IMR-90 (cell line): ENCODE results near the gene ZXDC. TPM values are rescaled to one million over a fixed set of nuclear protein-coding genes. Genes with fewer than 3 reads are reported as not detected.

ENCODE experiments used
- ATAC-seq: fragments of 200-7000 bp; cut with Tn5 transposase; 2 replicates; pipeline ENCODE4 v1.9.1; 2020; ENCODE audit warnings: low read depth, mild to moderate bottlenecking, moderate library complexity
- BruUV-seq: library from RNA; stranded (reverse); fragments of 400-500 nt; replicated peaks from 2 replicates; lab custom pipeline; 2021; lab: Mats Ljungman, UMichigan
- CTCF ChIA-PET: fragments of 300-600 bp; formaldehyde crosslinking; extraction: SDS; loops from one replicate; lab custom pipeline; 2021; ENCODE audit warnings: antibody characterized with exemption; lab: Yijun Ruan, JAX
- POLR2A ChIA-PET: fragments of 300-600 bp; sonication (Branson Sonifier 250); formaldehyde crosslinking; loops from one replicate; lab custom pipeline; 2022; ENCODE audit warnings: antibody characterized with exemption; ENCODE audit not compliant: unreplicated experiment; lab: Charles Lee
- DNase-seq: peaks from one replicate; pipeline ENCODE4 v3.0.0; 2013
- H2AFZ ChIP-seq: replicated peaks from 2 replicates; pipeline ENCODE3; 2013; ENCODE audit warnings: low read length, mild to moderate bottlenecking; ENCODE audit not compliant: poor library complexity
- H2AK5ac ChIP-seq: 2 replicates; pipeline ENCODE4 v1.6.1; 2013; ENCODE audit warnings: low read depth, low read length, inconsistent platforms
- H2AK9ac ChIP-seq: replicated peaks from 2 replicates; pipeline ENCODE3; 2013; ENCODE audit warnings: mild to moderate bottlenecking, low read depth, low read length, moderate library complexity; ENCODE audit not compliant: poor library complexity
- H2BK120ac ChIP-seq: 2 replicates; pipeline ENCODE4 v1.6.1; 2013; ENCODE audit warnings: low read depth, low read length, inconsistent platforms
- H2BK15ac ChIP-seq: 3 replicates; pipeline ENCODE4 v1.6.1; 2013; ENCODE audit warnings: low read depth, low read length, inconsistent platforms
- H2BK20ac ChIP-seq: 2 replicates; pipeline ENCODE4 v1.6.1; 2013; ENCODE audit warnings: low read depth, mild to moderate bottlenecking, inconsistent platforms, low read length, moderate library complexity
- H2BK5ac ChIP-seq: 2 replicates; pipeline ENCODE4 v1.6.1; 2013; ENCODE audit warnings: mild to moderate bottlenecking, low read depth, low read length, inconsistent platforms; ENCODE audit not compliant: poor library complexity, severe bottlenecking
- H3K14ac ChIP-seq: replicated peaks from 2 replicates; pipeline ENCODE4 v1.6.1; 2013; ENCODE audit warnings: low read depth, low read length, inconsistent platforms
- H3K18ac ChIP-seq: 2 replicates; pipeline ENCODE4 v1.6.1; 2013; ENCODE audit warnings: low read depth, low read length, control low read depth
- H3K23ac ChIP-seq: 2 replicates; pipeline ENCODE4 v1.6.1; 2013; ENCODE audit warnings: low read depth, low read length, inconsistent platforms
- H3K27ac ChIP-seq: 2 replicates; pipeline ENCODE4 v1.5.1; 2013; ENCODE audit warnings: mild to moderate bottlenecking, control low read depth, low read length; ENCODE audit not compliant: insufficient read depth
- H3K27me3 ChIP-seq: 2 replicates; pipeline ENCODE4 v1.6.1; 2013; ENCODE audit warnings: low read length; ENCODE audit not compliant: control insufficient read depth, insufficient read depth
- H3K36me3 ChIP-seq: 2 replicates; pipeline ENCODE4 v1.6.1; 2013; ENCODE audit warnings: low read length, mixed read lengths; ENCODE audit not compliant: control insufficient read depth, insufficient read depth
- H3K4ac ChIP-seq: 2 replicates; pipeline ENCODE4 v1.6.1; 2013; ENCODE audit warnings: low read depth, low read length, inconsistent platforms
- H3K4me1 ChIP-seq: 2 replicates; pipeline ENCODE4 v1.6.1; 2013; ENCODE audit warnings: low read length, mixed read lengths; ENCODE audit not compliant: control insufficient read depth, insufficient read depth
- H3K4me2 ChIP-seq: 2 replicates; pipeline ENCODE4 v1.6.1; 2013; ENCODE audit warnings: low read depth, mild to moderate bottlenecking, control low read depth, low read length, moderate library complexity
- H3K4me3 ChIP-seq: 2 replicates; pipeline ENCODE4 v1.5.1; 2013; ENCODE audit warnings: low read depth, mild to moderate bottlenecking, control low read depth, low read length, moderate library complexity; ENCODE audit not compliant: insufficient read depth
- H3K56ac ChIP-seq: 2 replicates; pipeline ENCODE4 v1.6.1; 2013; ENCODE audit warnings: low read length, inconsistent platforms; ENCODE audit not compliant: insufficient read depth; ENCODE audit errors: extremely low read depth
- H3K79me1 ChIP-seq, 2 experiments: 2 replicates each; pipeline ENCODE4 v1.6.1; 2013; ENCODE audit warnings: low read length in 2 of 2, inconsistent platforms in 1 of 2, low read depth in 1 of 2
- H3K9ac ChIP-seq: 2 replicates; pipeline ENCODE4 v1.6.1; 2013; ENCODE audit warnings: low read depth, low read length, control low read depth
- H3K9me1 ChIP-seq: 2 replicates; pipeline ENCODE4 v1.6.1; 2013; ENCODE audit warnings: low read length, inconsistent platforms; ENCODE audit not compliant: insufficient read depth
- H3K9me3 ChIP-seq: 2 replicates; pipeline ENCODE4 v1.6.1; 2013; ENCODE audit warnings: low read length; ENCODE audit not compliant: control insufficient read depth, insufficient read depth
- H4K20me1 ChIP-seq: 2 replicates; pipeline ENCODE4 v1.6.1; 2013; ENCODE audit warnings: low read length, inconsistent platforms; ENCODE audit not compliant: insufficient read depth
- H4K5ac ChIP-seq: 2 replicates; pipeline ENCODE4 v1.6.1; 2013; ENCODE audit warnings: mild to moderate bottlenecking, low read depth, low read length, control low read depth
- H4K8ac ChIP-seq, 2 experiments: 2 replicates each; pipeline ENCODE4 v1.6.1; 2013; ENCODE audit warnings: low read depth in 2 of 2, low read length in 2 of 2, control low read depth in 1 of 2, inconsistent platforms in 1 of 2
- H4K91ac ChIP-seq: 2 replicates; pipeline ENCODE4 v1.6.1; 2013; ENCODE audit warnings: low read depth, low read length, inconsistent platforms; ENCODE audit not compliant: insufficient read depth
- BHLHE40 ChIP-seq: fragments of 150-350 bp; IDR thresholded peaks from 2 replicates; pipeline ENCODE4 v1.6.1; 2016; ENCODE audit warnings: mild to moderate bottlenecking, low read depth, low read length
- CEBPB ChIP-seq: IDR thresholded peaks from 2 replicates; pipeline ENCODE4 v1.6.1; 2012; ENCODE audit warnings: low read depth, low read length, improper control_type of control experiment
- CHD1 ChIP-seq: IDR thresholded peaks from 2 replicates; pipeline ENCODE4 v1.6.1; 2012; ENCODE audit warnings: low read depth, low read length, improper control_type of control experiment
- CTCF ChIP-seq: conservative IDR thresholded peaks from 2 replicates; pipeline ENCODE4 v1.5.1; 2012; ENCODE audit warnings: mild to moderate bottlenecking, low read depth, low read length, improper control_type of control experiment
- ELK1 ChIP-seq: fragments of 150-350 bp; IDR thresholded peaks from 2 replicates; pipeline ENCODE4 v1.6.1; 2016; ENCODE audit warnings: low read depth, mild to moderate bottlenecking, low read length, moderate library complexity, borderline replicate concordance
- FOS ChIP-seq: fragments of 150-350 bp; IDR thresholded peaks from 2 replicates; pipeline ENCODE4 v1.6.1; 2016; ENCODE audit warnings: low read depth, low read length
- MAFK ChIP-seq: IDR thresholded peaks from 2 replicates; pipeline ENCODE4 v1.6.1; 2012; ENCODE audit warnings: low read depth, low read length, improper control_type of control experiment
- MAZ ChIP-seq: IDR thresholded peaks from 2 replicates; pipeline ENCODE4 v1.6.1; 2012; ENCODE audit warnings: low read depth, mild to moderate bottlenecking, low read length, improper control_type of control experiment, moderate library complexity, borderline replicate concordance
- MXI1 ChIP-seq: IDR thresholded peaks from 2 replicates; pipeline ENCODE4 v1.6.1; 2012; ENCODE audit warnings: low read depth, mild to moderate bottlenecking, low read length, moderate library complexity, borderline replicate concordance
- NFE2L2 ChIP-seq: fragments of 150-350 bp; IDR thresholded peaks from 2 replicates; pipeline ENCODE4 v1.6.1; 2016; ENCODE audit warnings: low read depth, mild to moderate bottlenecking, low read length
- POLR2A ChIP-seq: IDR thresholded peaks from 2 replicates; pipeline ENCODE4 v1.6.1; 2012; ENCODE audit warnings: mild to moderate bottlenecking, low read depth, low read length
- RAD21 ChIP-seq: IDR thresholded peaks from 2 replicates; pipeline ENCODE4 v1.6.1; 2012; ENCODE audit warnings: low read length, improper control_type of control experiment
- RCOR1 ChIP-seq: IDR thresholded peaks from 2 replicates; pipeline ENCODE4 v1.6.1; 2012; ENCODE audit warnings: mild to moderate bottlenecking, low read length, improper control_type of control experiment; ENCODE audit not compliant: insufficient replicate concordance
- RFX5 ChIP-seq: IDR thresholded peaks from 2 replicates; pipeline ENCODE4 v1.8.0; 2012; ENCODE audit warnings: low read depth, mild to moderate bottlenecking, low read length, moderate library complexity
- SMC3 ChIP-seq: fragments of 150-350 bp; IDR thresholded peaks from 2 replicates; pipeline ENCODE4 v1.6.1; 2016; ENCODE audit warnings: low read depth, mild to moderate bottlenecking, antibody characterized with exemption, low read length, moderate library complexity
- USF2 ChIP-seq: fragments of 150-350 bp; IDR thresholded peaks from 2 replicates; pipeline ENCODE4 v1.6.1; 2017; ENCODE audit warnings: mild to moderate bottlenecking, antibody characterized with exemption, low read length, low read depth
- WGBS, 2 experiments: methylation state at CpG; one replicate each; pipeline versions ENCODE4 v1.1.5 to v1.1.7; 2013; ENCODE audit warnings: missing lambda C conversion rate in 2 of 2; ENCODE audit not compliant: insufficient read length in 1 of 2; ENCODE audit errors: extremely low coverage in 2 of 2; 5-methylcytosine and 5-hydroxymethylcytosine counted together
- dilution Hi-C: fragments of 300-500 bp; cut with HindIII; formaldehyde crosslinking; loops from one replicate; pipeline ENCODE4 v1.14.3; 2018; ENCODE audit warnings: low sequenced_read_pairs; ENCODE audit not compliant: unreplicated experiment
- in situ Hi-C: fragments of 300-500 bp; cut with MboI; formaldehyde crosslinking; loops from 3 replicates; pipeline ENCODE4 v1.14.3; 2019; ENCODE audit warnings: low sequenced_read_pairs, inconsistent platforms, mixed read lengths
- intact Hi-C: fragments of 100-400 bp; cut with micrococcal nuclease; formaldehyde crosslinking; loops from 2 replicates; pipeline ENCODE4 v1.10.0; 2022
- polyA plus RNA-seq, 3 experiments: library from polyadenylated mRNA; depleted of rRNA; stranded (reverse); fragments of >200 nt; gene quantifications; 2 replicates each; pipeline ENCODE4 v1.2.3, GENCODE V29; 2012; ENCODE audit warnings: low replicate concordance in 1 of 3
- total RNA-seq: library from RNA; depleted of rRNA; stranded (reverse); fragments of >200 nt; gene quantifications from 2 replicates; pipeline ENCODE4 v1.2.3, GENCODE V29; 2012

The ZXDC gene
- total and polyA plus RNA-seq, 2 of the 4 experiments (the other 2 are of a cell fraction) = 11.5 to 14.3 TPM

- H3K4me3 ChIP-seq = no peak within 1 kb of the TSS
- no peak within 1 kb of the TSS for H2AFZ ChIP-seq
- DNase-seq (no peak), ATAC-seq (no peak)
- no peaks in the 10 kb centered on the region for H3K9me3 ChIP-seq
- no peak within 1 kb of the TSS for H3K23ac ChIP-seq
- H4K91ac ChIP-seq = no peak within 1 kb of the TSS
- ChIA-PET CTCF (no interaction called here), POLR2A (no interaction called here)
- TF ChIP-seq CTCF (no peak), RFX5 (no peak), FOS (no peak), ELK1 (no peak), BHLHE40 (no peak), MXI1 (no peak), USF2 (no peak), MAZ (no peak), POLR2A (no peak), CHD1 (no peak), NFE2L2 (no peak), RAD21 (no peak), CEBPB (no peak), SMC3 (no peak), RCOR1 (no peak), MAFK (no peak)
- H3K4me2 ChIP-seq = no peak within 1 kb of the TSS
- no peaks in the 10 kb centered on the region for H3K79me1 ChIP-seq
- no peak within 1 kb of the TSS for H3K9ac ChIP-seq
- no peak within 1 kb of the TSS for H3K56ac ChIP-seq
- in situ Hi-C loops = no loop called here
- BruUV-seq = no TSS peak
- no peaks in the 10 kb centered on the region for H3K4me1 ChIP-seq
- H4K5ac ChIP-seq = no peak within 1 kb of the TSS
- no peak within 1 kb of the TSS for H2AK9ac ChIP-seq
- no peak within 1 kb of the TSS for H3K4ac ChIP-seq
- H3K27me3 ChIP-seq = peaks cover 31% of the 10 kb centered on the region
- no peak within 1 kb of the TSS for H2BK5ac ChIP-seq
- no peak within 1 kb of the TSS for H2BK15ac ChIP-seq
- 55% methylated on average over 6 of the region's 16 CpGs; no CpG with 5 or more reads in 1 of the 2 experiments for WGBS, 2 experiments
- intact Hi-C loops = no loop called here
- H4K8ac ChIP-seq = no peak within 1 kb of the TSS
- no peaks in the 10 kb centered on the region for H3K36me3 ChIP-seq
- no peak within 1 kb of the TSS for H2BK20ac ChIP-seq
- no peak within 1 kb of the TSS for H3K18ac ChIP-seq
- no peaks in the 10 kb centered on the region for H4K20me1 ChIP-seq
- no peak within 1 kb of the TSS for H2BK120ac ChIP-seq
- no peak within 1 kb of the TSS for H3K14ac ChIP-seq
- H3K27ac ChIP-seq = no peak within 1 kb of the TSS
- dilution Hi-C loops = no loop called here
- H3K9me1 ChIP-seq = no peaks in the 10 kb centered on the region
- no peak within 1 kb of the TSS for H2AK5ac ChIP-seq
Measured at GRCh38 chr3:126517291-126517951, 41.7 kb upstream of the ZXDC start, which contains the start of gene UROC1. TSS of gene UROC1 (minus strand) at chr3:126517773. CDS start at chr3:126517719, 54 bp downstream.
